Neural crest cell (in vitro differentiated cells): ENCODE measurements around the gene NTRK1. TPM values are rescaled to one million over a fixed set of nuclear protein-coding genes. Genes with fewer than 3 reads are reported as not detected.
A peak's percentile ranks its signal among the peaks of the same experiment; 100 is the strongest.

Experiments
- DNase-seq: peaks from one replicate; pipeline ENCODE4 v3.0.0; 2021; ENCODE audit warnings: low read depth, mixed read lengths, low spot score
- H3K27ac Mint-ChIP-seq: one replicate; pipeline ENCODE4 v1.8.0; 2021; ENCODE audit warnings: mild to moderate bottlenecking, mixed read lengths; ENCODE audit not compliant: unreplicated experiment
- H3K27me3 Mint-ChIP-seq: 2 replicates; pipeline ENCODE4 v1.8.0; 2021; ENCODE audit warnings: low read depth, mild to moderate bottlenecking, mixed read lengths
- H3K36me3 Mint-ChIP-seq: 2 replicates; pipeline ENCODE4 v1.8.0; 2021; ENCODE audit warnings: low read depth, mild to moderate bottlenecking, mixed read lengths
- H3K4me1 Mint-ChIP-seq: 2 replicates; pipeline ENCODE4 v1.8.0; 2021; ENCODE audit warnings: mixed read lengths
- H3K4me3 Mint-ChIP-seq: one replicate; pipeline ENCODE4 v1.8.0; 2021; ENCODE audit warnings: mild to moderate bottlenecking, mixed read lengths
- H3K9me3 Mint-ChIP-seq: 2 replicates; pipeline ENCODE4 v1.8.0; 2021; ENCODE audit warnings: mixed read lengths
- total RNA-seq: library from RNA; stranded (reverse); gene quantifications from 2 replicates; pipeline ENCODE4 v1.2.1, GENCODE V29; 2021
- TF ChIP-seq, protein P1 (sequence below): fragments of 200-600 bp; sonication (generic); conservative IDR thresholded peaks from 2 replicates; pipeline ENCODE4 v1.5.0; 2021; ENCODE audit warnings: antibody characterized with exemption, mild to moderate bottlenecking

Gene NTRK1
- total RNA-seq, 1 donor from 2014 or later = 0.21 TPM

DNA sequence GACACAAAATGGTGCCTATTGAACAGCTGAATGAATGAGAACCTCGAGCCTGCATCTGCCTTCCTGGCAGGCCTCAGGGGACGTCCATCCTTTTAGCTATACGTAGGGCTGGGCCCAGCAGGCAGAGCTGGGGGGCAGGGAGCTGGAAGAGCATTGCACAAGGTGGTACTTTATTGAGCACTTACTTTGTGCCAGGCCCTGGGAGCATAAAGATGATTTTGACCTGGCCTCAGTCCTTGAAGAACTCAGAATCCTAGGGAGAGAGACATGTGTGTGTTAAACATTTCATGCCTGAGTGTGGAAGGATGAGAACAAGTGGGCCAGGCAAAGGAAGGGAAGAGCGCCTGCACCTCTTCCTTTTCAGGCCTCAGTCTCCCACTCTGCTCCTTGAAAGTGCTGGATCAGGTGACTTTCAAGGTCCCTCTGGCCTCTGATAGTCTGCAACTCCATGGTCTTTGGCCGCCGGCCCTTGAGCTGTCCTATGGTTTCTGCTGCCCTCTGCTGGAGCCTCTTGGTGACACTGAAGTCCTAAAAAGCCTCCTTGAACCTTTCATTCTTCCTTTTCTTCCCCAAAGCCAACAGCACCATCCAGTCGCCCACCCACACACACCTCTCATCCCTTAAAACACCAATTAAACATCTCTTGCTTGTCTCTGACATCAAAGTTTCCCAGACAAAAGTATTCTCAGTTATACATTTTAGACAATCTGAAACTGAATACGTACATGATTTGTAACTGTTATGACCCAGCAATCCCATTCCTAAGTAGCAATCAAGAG, 29.3 kb downstream of the NTRK1 start:
- peak overlapping the region; percentile 59 for H3K4me3 Mint-ChIP-seq
- DNase-seq = peak; percentile 89
- peaks cover 33% of the 10 kb centered on the region for H3K4me1 Mint-ChIP-seq
- TF ChIP-seq, protein P1, sequence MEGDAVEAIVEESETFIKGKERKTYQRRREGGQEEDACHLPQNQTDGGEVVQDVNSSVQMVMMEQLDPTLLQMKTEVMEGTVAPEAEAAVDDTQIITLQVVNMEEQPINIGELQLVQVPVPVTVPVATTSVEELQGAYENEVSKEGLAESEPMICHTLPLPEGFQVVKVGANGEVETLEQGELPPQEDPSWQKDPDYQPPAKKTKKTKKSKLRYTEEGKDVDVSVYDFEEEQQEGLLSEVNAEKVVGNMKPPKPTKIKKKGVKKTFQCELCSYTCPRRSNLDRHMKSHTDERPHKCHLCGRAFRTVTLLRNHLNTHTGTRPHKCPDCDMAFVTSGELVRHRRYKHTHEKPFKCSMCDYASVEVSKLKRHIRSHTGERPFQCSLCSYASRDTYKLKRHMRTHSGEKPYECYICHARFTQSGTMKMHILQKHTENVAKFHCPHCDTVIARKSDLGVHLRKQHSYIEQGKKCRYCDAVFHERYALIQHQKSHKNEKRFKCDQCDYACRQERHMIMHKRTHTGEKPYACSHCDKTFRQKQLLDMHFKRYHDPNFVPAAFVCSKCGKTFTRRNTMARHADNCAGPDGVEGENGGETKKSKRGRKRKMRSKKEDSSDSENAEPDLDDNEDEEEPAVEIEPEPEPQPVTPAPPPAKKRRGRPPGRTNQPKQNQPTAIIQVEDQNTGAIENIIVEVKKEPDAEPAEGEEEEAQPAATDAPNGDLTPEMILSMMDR = peak; percentile 85
- H3K9me3 Mint-ChIP-seq = no peaks in the 10 kb centered on the region
- no peak overlapping the region for H3K27ac Mint-ChIP-seq
- peaks cover 74% of the 10 kb centered on the region for H3K27me3 Mint-ChIP-seq
- H3K36me3 Mint-ChIP-seq = no peaks in the 10 kb centered on the region

DNA sequence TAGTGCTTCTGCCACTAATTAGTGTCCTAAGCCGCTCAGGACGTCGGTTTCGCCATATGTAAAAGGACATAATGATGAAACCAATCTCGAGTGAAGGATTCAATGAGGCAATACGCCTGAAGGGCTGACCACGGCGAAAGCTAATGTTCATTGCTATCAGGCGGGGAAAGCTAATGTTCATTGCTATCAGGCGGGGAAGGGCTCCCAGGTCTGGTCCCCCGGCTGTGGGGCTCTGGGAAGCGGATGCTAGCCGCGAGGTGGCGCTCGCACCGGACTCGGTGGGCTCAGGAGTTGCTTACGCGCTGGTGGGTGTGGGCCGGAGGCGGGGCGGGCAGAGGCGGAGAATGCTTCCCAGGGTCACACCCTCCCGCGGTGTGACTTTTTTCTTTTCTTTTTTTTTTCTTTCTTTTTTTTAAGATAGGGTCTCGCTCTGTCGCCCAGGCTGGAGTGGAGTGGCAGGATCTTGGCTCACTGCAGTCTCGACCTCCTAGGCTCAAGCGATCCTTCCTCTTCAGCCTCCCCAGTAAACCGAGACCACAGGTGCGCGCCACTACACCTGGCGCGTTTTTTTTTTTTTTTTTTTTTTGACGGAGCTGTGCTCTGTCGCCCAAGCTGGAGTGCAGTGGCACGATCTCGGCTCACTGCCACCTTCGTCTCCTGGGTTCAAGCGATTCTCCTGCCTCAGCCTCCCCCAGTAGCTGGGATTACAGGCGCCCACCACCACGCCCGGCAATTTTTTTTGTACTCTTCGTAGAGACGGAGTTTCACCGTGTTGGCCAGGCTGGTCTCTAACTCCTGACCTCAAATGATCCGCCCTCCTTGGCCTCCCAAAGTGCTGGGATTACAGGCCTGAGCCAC, 31.8 kb downstream of the NTRK1 start:
- peak overlapping the region; percentile 72 for H3K4me3 Mint-ChIP-seq
- no peaks in the 10 kb centered on the region for H3K36me3 Mint-ChIP-seq

DNA sequence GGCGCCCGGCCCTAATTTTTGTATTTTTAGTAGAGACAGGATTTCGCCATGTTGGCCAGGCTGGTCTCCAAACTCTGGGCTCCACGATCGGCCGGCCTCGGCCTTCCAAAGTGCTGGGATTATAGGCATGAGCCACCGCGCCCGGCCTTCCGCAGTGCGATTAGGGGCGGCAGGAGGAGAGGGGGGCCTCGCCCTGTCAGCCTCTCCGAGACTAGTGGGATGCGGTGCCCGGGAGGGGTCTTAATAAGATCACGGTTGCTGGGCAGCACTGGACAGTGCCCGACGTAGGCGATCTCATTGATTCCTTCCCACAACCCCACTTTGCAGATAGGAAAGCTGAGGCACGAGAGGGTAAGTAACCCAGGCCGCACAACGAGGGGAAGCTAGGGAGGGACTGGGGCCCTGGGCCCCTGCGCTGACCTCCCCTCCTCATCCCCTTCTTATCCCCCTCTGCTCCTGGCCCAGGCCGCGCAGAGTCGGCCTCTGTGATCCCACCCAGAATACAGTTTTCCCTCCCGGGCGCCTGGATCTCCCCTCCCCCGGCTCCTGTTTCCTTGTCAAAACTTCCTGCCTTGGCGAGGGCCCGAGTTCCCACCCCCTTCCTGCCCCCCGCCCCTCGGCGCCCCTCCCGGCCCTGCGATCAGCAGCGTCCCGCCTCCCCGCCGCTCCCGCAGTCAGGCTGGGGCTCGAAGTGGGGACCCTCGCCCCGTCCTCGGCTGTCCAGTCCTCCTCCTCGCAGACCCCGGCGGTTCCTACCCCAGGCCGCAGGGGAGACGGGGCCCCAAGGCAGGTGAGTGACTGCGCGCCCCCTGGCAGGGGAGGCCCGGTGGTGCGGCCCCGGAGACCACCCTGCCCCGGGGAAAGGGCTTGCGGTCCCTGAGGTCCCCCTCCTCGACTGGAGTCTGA, 32.6 kb downstream of the NTRK1 start, which contains the start of gene PEAR1:
TSS of gene PEAR1 (plus strand) at position 671 of the 906 bp plus-strand sequence. CDS start 10,209 bp downstream, outside the sequence.
- no peaks in the 10 kb centered on the region for H3K36me3 Mint-ChIP-seq
- H3K9me3 Mint-ChIP-seq = no peaks in the 10 kb centered on the region
- peak within 1 kb of the TSS; percentile 67 for H3K4me3 Mint-ChIP-seq
- TF ChIP-seq, protein P1 = no peak
- peaks cover 71% of the 10 kb centered on the region for H3K27me3 Mint-ChIP-seq
- peaks cover 52% of the 10 kb centered on the region for H3K4me1 Mint-ChIP-seq
- H3K27ac Mint-ChIP-seq = no peak within 1 kb of the TSS
- DNase-seq = peak; percentile 25

More for the DNA sequence above, 31.8 kb downstream of the NTRK1 start:
- peak; percentile 98 for DNase-seq
- Mint-ChIP-seq H3K27me3 (peaks cover 68% of the 10 kb centered on the region), H3K27ac (no peak overlapping the region), H3K9me3 (no peaks in the 10 kb centered on the region), H3K4me1 (peaks cover 48% of the 10 kb centered on the region)
- TF ChIP-seq, protein P1 = peak; percentile 92

DNA sequence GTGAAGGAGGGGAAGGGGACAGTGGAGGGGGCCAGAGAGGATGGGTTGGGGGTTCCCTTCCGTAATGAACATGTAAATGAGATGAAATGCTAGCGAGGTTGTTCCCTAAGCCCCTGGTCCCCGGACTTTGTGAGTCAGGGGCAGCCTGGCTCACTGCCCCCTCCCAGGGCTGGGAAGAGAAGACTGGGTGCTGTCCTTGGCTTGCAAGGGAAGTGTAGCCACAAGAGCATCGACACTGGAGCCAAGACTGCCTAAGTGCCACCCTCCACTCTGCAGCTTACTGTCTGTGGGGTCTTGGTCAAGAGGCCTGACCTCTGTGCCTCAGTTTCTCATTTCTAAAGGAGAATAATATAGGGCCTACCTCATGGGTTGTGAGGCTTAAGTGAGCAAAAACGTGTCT, 33.3 kb downstream of the NTRK1 start:
- Mint-ChIP-seq H3K36me3 (no peaks in the 10 kb centered on the region), H3K4me3 (peak overlapping the region; percentile 63), H3K27ac (no peak overlapping the region), H3K4me1 (peaks cover 53% of the 10 kb centered on the region), H3K27me3 (peaks cover 68% of the 10 kb centered on the region), H3K9me3 (no peaks in the 10 kb centered on the region)
- DNase-seq = no peak
- TF ChIP-seq, protein P1 = no peak
